Spleen (tissue), 11 donors: ENCODE measurements around the gene CBR1. TPM values are rescaled to one million over a fixed set of nuclear protein-coding genes. Genes with fewer than 3 reads are reported as not detected.

Experiments
- DNase-seq: peaks from one replicate; pipeline ENCODE4 v3.0.0-alpha.2; 2020
- H3K27ac ChIP-seq, 8 donors: fragments of 200-600 bp; sonication (generic) in 7 of 8; 1 replicate in 4 of 8; 2 replicates in 4 of 8; pipeline versions ENCODE4 v1.5.0 to v1.8.0; 2016 to 2021; ENCODE audit warnings: inconsistent platforms in 4 of 8, mild to moderate bottlenecking in 4 of 8, moderate library complexity in 1 of 8
- H3K27me3 ChIP-seq, 7 donors: fragments of 200-600 bp; sonication (generic) in 6 of 7; replicated peaks in 1 of 7; 1 replicate in 4 of 7; 2 replicates in 3 of 7; pipeline versions ENCODE4 v1.5.0 to v1.8.0; 2016 to 2021; ENCODE audit warnings: inconsistent platforms in 3 of 7, mild to moderate bottlenecking in 1 of 7
- H3K36me3 ChIP-seq, 6 donors: fragments of 200-600 bp; sonication (generic) in 5 of 6; 1 replicate in 4 of 6; 2 replicates in 2 of 6; pipeline versions ENCODE4 v1.5.0 to v1.8.0; 2016 to 2021; ENCODE audit warnings: inconsistent platforms in 2 of 6
- H3K4me1 ChIP-seq, 6 donors: fragments of 200-600 bp; sonication (generic) in 5 of 6; 1 replicate in 3 of 6; 2 replicates in 3 of 6; pipeline versions ENCODE4 v1.5.0 to v1.8.0; 2016 to 2021; ENCODE audit warnings: inconsistent platforms in 3 of 6
- H3K4me3 ChIP-seq, 8 donors: fragments of 200-600 bp; sonication (generic) in 7 of 8; 1 replicate in 4 of 8; 2 replicates in 4 of 8; pipeline versions ENCODE4 v1.5.0 to v1.8.0; 2016 to 2021; ENCODE audit warnings: inconsistent platforms in 4 of 8, mild to moderate bottlenecking in 4 of 8, moderate library complexity in 2 of 8
- H3K9me3 ChIP-seq, 8 donors: fragments of 200-600 bp; sonication (generic) in 7 of 8; 1 replicate in 4 of 8; 2 replicates in 4 of 8; pipeline versions ENCODE4 v1.5.0 to v1.8.0; 2016 to 2021; ENCODE audit warnings: inconsistent platforms in 4 of 8
- CTCF ChIP-seq, 11 experiments: fragments of 200-600 bp in 7 of 11; fragments of 450-650 bp in 4 of 11; sonication (generic) in 4 of 11; IDR thresholded peaks in 8 of 11; conservative IDR thresholded peaks in 3 of 11; 1 replicate in 7 of 11; 2 replicates in 4 of 11; pipeline versions ENCODE4 v1.4.0 to v1.8.0; 2016 to 2021; ENCODE audit warnings: antibody characterized with exemption in 11 of 11, inconsistent platforms in 4 of 11, mild to moderate bottlenecking in 1 of 11
- POLR2A ChIP-seq, 3 donors: fragments of 450-650 bp; IDR thresholded peaks; one replicate each; pipeline ENCODE4 v1.5.1; 2017; ENCODE audit warnings: antibody characterized with exemption in 3 of 3, mild to moderate bottlenecking in 1 of 3
- POLR2AphosphoS5 ChIP-seq, 3 donors: sonication (generic); formaldehyde crosslinking; IDR thresholded peaks; one replicate each; pipeline ENCODE4 v1.5.1; 2017; ENCODE audit warnings: antibody characterized with exemption in 3 of 3
- WGBS, 5 donors: extraction: QIAGEN DNeasy Blood & Tissue Kit in 3 of 5; methylation state at CpG; one replicate each; pipeline versions ENCODE4 v1.1.5 to v1.1.7; 2013 to 2018; 5-methylcytosine and 5-hydroxymethylcytosine counted together
- intact Hi-C: fragments of 100-400 bp; cut with DNase I; formaldehyde crosslinking; loops from one replicate; pipeline ENCODE4 v1.15.0; 2023; ENCODE audit warnings: low total_unique reads
- polyA plus RNA-seq, 3 donors: library from polyadenylated mRNA; stranded (reverse); fragments of 200-250 nt; gene quantifications; one replicate each; pipeline ENCODE4 v1.2.1, GENCODE V29; 2013
- total RNA-seq, 7 donors: library from RNA; depleted of rRNA in 3 of 7; stranded (reverse); fragments of >200 nt in 3 of 7; fragmentation: NEBNext Ultra II Directional in 4 of 7; extraction: Animal tissue kit (Norgen Biotek cat#: 25700) in 4 of 7; gene quantifications; one replicate each; pipeline versions ENCODE4 v1.1.0 to v1.2.1, GENCODE V29; 2016 to 2021
- donor health status: healthy with polysubstance abuse.
- donor health status: DM: no; HTN: no; CAD: no; lungs with moderate emphysema.
- donor health status: DM: no; HTN: no; CAD: no.
- donor health status: Bipolar disorder and iron deficiency.
- donor health status: healthy.
- donor health status: DM: no; HTN: no; CAD: no.
- donor health status: DM: yes; HTN: yes; CAD: no.

The CBR1 gene
- total and polyA plus RNA-seq, 10 donors = 30.7 to 128 (median 45.5) TPM

- intact Hi-C loops = loop anchor here (10.0 kb wide), 1 partner anchor 1278 kb away; no protein-coding TSS in a partner anchor
- Histone ChIP-seq H3K27me3 (no peaks in the 10 kb centered on the region), H3K27ac (peak overlapping the region in 2 of 8 donors; percentile 7 to 20), H3K9me3 (peaks cover 0 to 3% (median 0%) of the 10 kb centered on the region in 8 donors), H3K4me3 (no peak overlapping the region), H3K4me1 (peaks cover 0 to 8% (median 1%) of the 10 kb centered on the region in 6 donors), H3K36me3 (no peaks in the 10 kb centered on the region)
- WGBS, 5 donors = 66 to 85% (median 69%) methylated on average over 3 of the region's 3 CpGs
- no peak for TF ChIP-seq POLR2A (IDR thresholded peaks at IDR 0.05)
- TF ChIP-seq CTCF (IDR thresholded peaks at IDR 0.05 in 8 of 11, conservative IDR thresholded peaks at IDR 0.05 in 3 of 11) = no peak
- TF ChIP-seq POLR2AphosphoS5 (IDR thresholded peaks at IDR 0.05) = no peak
- no peak for DNase-seq
These were observed 46.7 kb upstream of the CBR1 start for GRCh38 chr21:36023092-36023480.

GRCh38 chr21:36024782-36025181 lies 45.0 kb upstream of the CBR1 start:
- Histone ChIP-seq H3K36me3 (no peaks in the 10 kb centered on the region), H3K4me1 (peaks cover 0 to 8% (median 5%) of the 10 kb centered on the region in 6 donors), H3K27ac (no peak overlapping the region), H3K4me3 (no peak overlapping the region), H3K9me3 (peaks cover 0 to 3% (median 0%) of the 10 kb centered on the region in 8 donors), H3K27me3 (no peaks in the 10 kb centered on the region)
- TF ChIP-seq CTCF (IDR thresholded peaks at IDR 0.05 in 8 of 11, conservative IDR thresholded peaks at IDR 0.05 in 3 of 11) (no peak), POLR2AphosphoS5 (IDR thresholded peaks at IDR 0.05) (no peak), POLR2A (IDR thresholded peaks at IDR 0.05) (no peak)
- 88 to 94% (median 91%) methylated on average over 6 to 8 of the region's 8 CpGs for WGBS, 5 donors
- no peak for DNase-seq
- intact Hi-C loops = loop anchor here (5.0 to 10.0 kb wide), 2 partner anchors 1280 to 1332 kb away; no protein-coding TSS in a partner anchor

- DNase-seq = no peak
- Histone ChIP-seq H3K27me3 (no peaks in the 10 kb centered on the region), H3K9me3 (no peaks in the 10 kb centered on the region), H3K4me3 (no peak overlapping the region), H3K4me1 (peaks cover 0 to 6% (median 3%) of the 10 kb centered on the region in 6 donors), H3K36me3 (no peaks in the 10 kb centered on the region), H3K27ac (no peak overlapping the region)
- intact Hi-C loops = loop anchor here (5.0 to 10.0 kb wide), 2 partner anchors 1283 to 1335 kb away; no protein-coding TSS in a partner anchor
- no peak for TF ChIP-seq POLR2AphosphoS5 (IDR thresholded peaks at IDR 0.05)
- no peak for TF ChIP-seq POLR2A (IDR thresholded peaks at IDR 0.05)
- no peak for TF ChIP-seq CTCF (IDR thresholded peaks at IDR 0.05 in 8 of 11, conservative IDR thresholded peaks at IDR 0.05 in 3 of 11)
- 82 to 96% (median 88%) methylated on average over 5 of the region's 5 CpGs for WGBS, 5 donors
These were observed 42.5 kb upstream of the CBR1 start for GRCh38 chr21:36027347-36027746.

GRCh38 chr21:36028127-36029069 lies 41.4 kb upstream of the CBR1 start:
- H3K27ac ChIP-seq = no peak overlapping the region
- TF ChIP-seq CTCF (IDR thresholded peaks at IDR 0.05 in 8 of 11, conservative IDR thresholded peaks at IDR 0.05 in 3 of 11) (peak; percentile 84 to 95 (median 93)), POLR2A (IDR thresholded peaks at IDR 0.05) (no peak)
- DNase-seq = peak; percentile 89
- 25 to 32% (median 30%) methylated on average over 25 of the region's 25 CpGs for WGBS, 5 donors
- H3K9me3 ChIP-seq = no peaks in the 10 kb centered on the region
- H3K4me1 ChIP-seq = peaks cover 0 to 6% (median 2%) of the 10 kb centered on the region in 6 donors
- H3K4me3 ChIP-seq = no peak overlapping the region
- no peaks in the 10 kb centered on the region for H3K27me3 ChIP-seq
- H3K36me3 ChIP-seq = peaks cover 0 to 6% (median 0%) of the 10 kb centered on the region in 6 donors
- intact Hi-C loops = loop anchor here (5.0 to 10.0 kb wide), 2 partner anchors 1284 to 1336 kb away; no protein-coding TSS in a partner anchor
